ENCODE results near the gene SLITRK4. TPM values are rescaled to one million over a fixed set of nuclear protein-coding genes. Genes with fewer than 3 reads are reported as not detected.

Gene SLITRK4
- total and polyA plus RNA-seq, 2 of the 4 experiments (the other 2 are of a cell fraction): not detected

DNA sequence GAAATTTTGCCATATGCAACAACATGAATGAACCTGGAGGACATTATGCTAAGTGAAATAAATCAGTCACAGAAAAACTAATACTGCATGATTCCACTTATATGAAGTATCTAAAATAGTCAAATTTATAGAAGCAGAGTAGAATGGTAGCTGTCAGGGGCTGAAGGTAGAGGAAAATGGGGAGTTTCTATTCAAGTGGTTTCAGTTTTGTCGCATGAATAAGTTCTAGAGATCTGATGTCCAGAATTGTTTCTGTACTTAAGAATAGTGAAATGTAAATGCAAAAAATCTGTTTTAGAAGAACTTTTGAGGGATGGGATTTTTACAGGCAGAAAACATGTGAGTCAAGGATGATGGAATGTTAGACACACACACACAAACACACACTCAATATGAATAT is 34.1 kb downstream of the SLITRK4 start:
- H2BK15ac ChIP-seq (ENCODE audit: low read depth, low read length): no peak overlapping the region
- no peak overlapping the region for H3K56ac ChIP-seq (ENCODE audit: extremely low read depth, insufficient read depth, low read length)
- in situ Hi-C loops (cut with MboI; ENCODE audit: low sequenced_read_pairs): no loop called here
- H4K5ac ChIP-seq (ENCODE audit: low read depth, low read length): no peak overlapping the region
- CTCF ChIA-PET: no interaction called here
- no peak overlapping the region for H2BK120ac ChIP-seq (ENCODE audit: low read depth, low read length)
- no peaks in the 10 kb centered on the region for H3K4me1 ChIP-seq (ENCODE audit: control insufficient read depth, insufficient read depth, low read length)
- WGBS, 2 experiments (ENCODE audit: extremely low coverage in 2 of 2, insufficient read length in 1 of 2): 60% methylated on average over 1 of the region's 1 CpG; no CpG with 5 or more reads in 1 of the 2 experiments
- H3K27me3 ChIP-seq (ENCODE audit: control insufficient read depth, insufficient read depth, low read length): no peaks in the 10 kb centered on the region
- BruUV-seq (replicated peaks): no TSS peak
- no peak overlapping the region for H3K27ac ChIP-seq (ENCODE audit: insufficient read depth, low read length)
- H3K36me3 ChIP-seq (ENCODE audit: control insufficient read depth, insufficient read depth, low read length): no peaks in the 10 kb centered on the region
- H2BK20ac ChIP-seq (ENCODE audit: low read depth, low read length): no peak overlapping the region
- H3K9me1 ChIP-seq (ENCODE audit: insufficient read depth, low read length): no peaks in the 10 kb centered on the region
- no peak overlapping the region for H2AFZ ChIP-seq (replicated peaks; ENCODE audit: low read length, poor library complexity)
- H3K4me2 ChIP-seq (ENCODE audit: low read depth, low read length): no peak overlapping the region
- no peak overlapping the region for H3K4ac ChIP-seq (ENCODE audit: low read depth, low read length)
- ATAC-seq (ENCODE audit: low read depth): no peak
- no peak overlapping the region for H3K9ac ChIP-seq (ENCODE audit: low read depth, low read length)
- TF ChIP-seq, protein P1, sequence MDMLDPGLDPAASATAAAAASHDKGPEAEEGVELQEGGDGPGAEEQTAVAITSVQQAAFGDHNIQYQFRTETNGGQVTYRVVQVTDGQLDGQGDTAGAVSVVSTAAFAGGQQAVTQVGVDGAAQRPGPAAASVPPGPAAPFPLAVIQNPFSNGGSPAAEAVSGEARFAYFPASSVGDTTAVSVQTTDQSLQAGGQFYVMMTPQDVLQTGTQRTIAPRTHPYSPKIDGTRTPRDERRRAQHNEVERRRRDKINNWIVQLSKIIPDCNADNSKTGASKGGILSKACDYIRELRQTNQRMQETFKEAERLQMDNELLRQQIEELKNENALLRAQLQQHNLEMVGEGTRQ (IDR thresholded peaks at IDR 0.05; ENCODE audit: low read depth, low read length): no peak
- no peak for TF ChIP-seq BHLHE40 (IDR thresholded peaks at IDR 0.05; ENCODE audit: low read depth, low read length)
- no peak for TF ChIP-seq NFE2L2 (IDR thresholded peaks at IDR 0.05; ENCODE audit: low read depth, low read length)
- no peak for TF ChIP-seq FOS (IDR thresholded peaks at IDR 0.05; ENCODE audit: low read depth, low read length)
- TF ChIP-seq, protein P2, sequence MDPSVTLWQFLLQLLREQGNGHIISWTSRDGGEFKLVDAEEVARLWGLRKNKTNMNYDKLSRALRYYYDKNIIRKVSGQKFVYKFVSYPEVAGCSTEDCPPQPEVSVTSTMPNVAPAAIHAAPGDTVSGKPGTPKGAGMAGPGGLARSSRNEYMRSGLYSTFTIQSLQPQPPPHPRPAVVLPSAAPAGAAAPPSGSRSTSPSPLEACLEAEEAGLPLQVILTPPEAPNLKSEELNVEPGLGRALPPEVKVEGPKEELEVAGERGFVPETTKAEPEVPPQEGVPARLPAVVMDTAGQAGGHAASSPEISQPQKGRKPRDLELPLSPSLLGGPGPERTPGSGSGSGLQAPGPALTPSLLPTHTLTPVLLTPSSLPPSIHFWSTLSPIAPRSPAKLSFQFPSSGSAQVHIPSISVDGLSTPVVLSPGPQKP (IDR thresholded peaks at IDR 0.05; ENCODE audit: borderline replicate concordance, low read depth, low read length): no peak
- no peak overlapping the region for H3K23ac ChIP-seq (ENCODE audit: low read depth, low read length)
- POLR2A ChIA-PET (ENCODE audit: unreplicated experiment): no interaction called here
- no peak overlapping the region for H3K4me3 ChIP-seq (ENCODE audit: insufficient read depth, low read depth, low read length)
- dilution Hi-C loops (cut with HindIII; ENCODE audit: low sequenced_read_pairs, unreplicated experiment): no loop called here
- H4K8ac ChIP-seq (ENCODE audit: low read depth in 2 of 2, low read length in 2 of 2): no peak overlapping the region
- H3K18ac ChIP-seq (ENCODE audit: low read depth, low read length): no peak overlapping the region
- H4K91ac ChIP-seq (ENCODE audit: insufficient read depth, low read depth, low read length): no peak overlapping the region
- no peak overlapping the region for H2AK5ac ChIP-seq (ENCODE audit: low read depth, low read length)
- no peak overlapping the region for H2AK9ac ChIP-seq (replicated peaks; ENCODE audit: low read depth, low read length, poor library complexity)
- no peaks in the 10 kb centered on the region for H4K20me1 ChIP-seq (ENCODE audit: insufficient read depth, low read length)
- H3K9me3 ChIP-seq (ENCODE audit: control insufficient read depth, insufficient read depth, low read length): peaks cover 3% of the 10 kb centered on the region; the same call in 1 of the 2 replicates
- no peak overlapping the region for H2BK5ac ChIP-seq (ENCODE audit: low read depth, low read length, poor library complexity, severe bottlenecking)
- intact Hi-C loops (cut with micrococcal nuclease): no loop called here
- H3K14ac ChIP-seq (replicated peaks; ENCODE audit: low read depth, low read length): no peak overlapping the region
- DNase-seq: no peak
- no peaks in the 10 kb centered on the region for H3K79me1 ChIP-seq (ENCODE audit: low read depth in 1 of 2, low read length in 2 of 2)

Measured in IMR-90 (cell line).